Vagina (tissue), 2 donors: ENCODE measurements around the gene TK1.

ENCODE experiments used
- CTCF ChIP-seq, 3 experiments: fragments of 450-650 bp in 2 of 3; fragments of 200-600 bp in 1 of 3; sonication (generic) in 1 of 3; IDR thresholded peaks; one replicate each; pipeline ENCODE4 v1.5.1; 2017 to 2019; ENCODE audit warnings: antibody characterized with exemption in 3 of 3, mild to moderate bottlenecking in 2 of 3, moderate library complexity in 2 of 3
- POLR2A ChIP-seq, 2 donors: fragments of 450-650 bp; IDR thresholded peaks; one replicate each; pipeline ENCODE4 v1.6.1; 2017; ENCODE audit warnings: antibody characterized with exemption in 2 of 2, mild to moderate bottlenecking in 2 of 2, moderate library complexity in 2 of 2
- POLR2AphosphoS5 ChIP-seq, 2 donors: sonication (generic); formaldehyde crosslinking; IDR thresholded peaks; one replicate each; pipeline ENCODE4 v1.9.0; 2017; ENCODE audit warnings: antibody characterized with exemption in 2 of 2, mild to moderate bottlenecking in 2 of 2, low read depth in 1 of 2; ENCODE audit not compliant: insufficient read depth in 1 of 2

- TF ChIP-seq CTCF (IDR thresholded peaks at IDR 0.05) (no peak), POLR2A (IDR thresholded peaks at IDR 0.05) (no peak), POLR2AphosphoS5 (IDR thresholded peaks at IDR 0.05; ENCODE audit: insufficient read depth in 1 of 2, low read depth in 1 of 2) (no peak)
Measured at GRCh38 chr17:78204387-78205123, 17.7 kb upstream of the TK1 start.
